Hematopoietic multipotent progenitor cell (in vitro differentiated cells): ENCODE data around the gene CDC14A. TPM values are rescaled to one million over a fixed set of nuclear protein-coding genes. Genes with fewer than 3 reads are reported as not detected.

Experiments
- DNase-seq, 3 donors: peaks; one replicate each; pipeline ENCODE4 v3.0.0-alpha.2; 2011 to 2015; ENCODE audit warnings: low read depth in 2 of 3, low spot score in 2 of 3
- total RNA-seq: library from RNA; depleted of rRNA; stranded (reverse); fragments of >200 nt; gene quantifications from one replicate; pipeline ENCODE4 v1.2.3, GENCODE V29; 2012

The CDC14A gene
- total RNA-seq, 1 donor, result 39.6 TPM

DNA sequence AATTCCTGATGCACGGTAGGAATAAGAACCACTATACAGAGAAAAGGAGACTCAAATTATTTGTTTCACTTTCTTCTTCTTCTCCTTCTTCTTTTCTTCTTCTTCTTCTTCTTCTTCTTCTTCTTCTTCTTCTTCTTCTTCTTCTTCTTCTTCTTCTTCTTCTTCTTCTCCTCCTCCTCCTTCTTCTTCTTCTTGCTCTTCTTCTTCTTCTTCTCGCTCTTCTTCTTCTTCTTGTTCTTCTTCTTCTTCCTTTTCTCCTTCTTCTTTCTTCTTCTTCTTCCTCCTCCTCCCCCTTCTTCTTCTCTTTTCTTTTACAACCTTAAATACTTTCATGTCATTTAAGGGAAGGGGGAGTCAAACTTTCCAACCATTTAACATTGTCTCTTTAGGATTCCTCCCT, 174.6 kb downstream of the CDC14A start:
- no peak for DNase-seq

DNA sequence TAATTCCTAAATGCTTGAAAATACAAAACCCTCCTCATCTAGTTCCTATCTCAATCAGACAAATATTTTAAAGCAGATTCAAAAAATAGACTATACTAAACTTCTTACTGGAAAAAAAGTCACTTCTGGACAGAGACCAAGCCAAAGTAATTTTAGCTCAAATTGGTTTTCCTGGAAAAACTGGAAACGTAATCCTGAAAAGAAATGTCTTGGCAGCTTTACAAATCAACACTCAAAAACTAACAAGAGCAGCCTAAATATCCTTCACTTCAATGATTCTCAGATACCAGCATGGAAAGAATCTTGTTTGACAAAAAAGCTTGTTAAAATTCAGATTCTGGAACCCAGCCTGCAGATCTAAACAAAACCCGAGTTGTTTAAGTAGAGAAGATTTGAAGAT, 176.6 kb downstream of the CDC14A start:
- no peak for DNase-seq

DNA sequence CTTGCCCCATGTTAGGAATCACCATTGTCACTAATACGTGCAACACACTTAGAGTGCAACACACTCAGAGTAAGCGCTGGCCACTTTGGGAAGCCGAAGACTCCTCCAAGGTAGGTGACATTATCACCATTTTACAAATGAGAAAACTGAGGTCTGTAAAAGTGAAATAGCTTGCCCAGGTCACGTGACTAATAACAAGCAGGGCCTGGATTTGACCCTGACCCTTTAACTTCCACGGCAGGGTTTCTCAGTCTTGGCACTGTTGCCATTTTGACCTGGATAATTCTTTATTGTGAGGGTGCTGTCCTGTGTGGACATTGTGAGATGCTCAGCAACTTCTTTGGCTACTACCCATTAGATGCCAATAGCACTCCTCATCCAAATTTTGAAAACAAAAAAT, 177.8 kb downstream of the CDC14A start:
- DNase-seq, result no peak

DNA sequence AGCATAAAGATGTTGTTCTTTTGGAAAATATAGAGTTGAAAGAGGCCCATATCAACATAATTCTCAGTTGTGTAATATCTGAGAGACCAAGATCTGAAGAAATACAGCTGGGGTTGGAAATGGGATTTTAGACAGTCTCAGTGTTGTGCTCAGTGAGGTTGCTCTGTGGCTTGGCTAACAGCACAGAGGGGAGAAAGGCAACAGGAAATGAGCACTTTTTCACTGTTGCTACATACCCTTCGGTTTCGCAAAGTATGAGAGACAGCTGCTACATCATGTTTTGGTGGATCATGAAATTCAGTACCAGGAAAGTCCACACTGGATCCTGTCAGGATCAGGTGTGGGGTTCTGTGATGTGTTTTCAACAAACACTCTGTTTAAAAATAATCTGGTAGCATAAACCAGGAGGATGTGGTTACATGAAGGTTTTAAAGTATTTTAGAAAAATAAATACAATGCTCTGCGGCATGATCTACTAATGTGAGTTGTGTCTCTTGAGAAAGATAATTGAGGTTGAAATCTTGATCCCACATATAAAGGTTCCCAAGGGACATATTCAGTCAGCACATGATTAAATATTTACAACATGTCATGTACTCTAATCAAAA, 178.7 kb downstream of the CDC14A start:
- DNase-seq, result peak in 1 of 3 donors; percentile 35

DNA sequence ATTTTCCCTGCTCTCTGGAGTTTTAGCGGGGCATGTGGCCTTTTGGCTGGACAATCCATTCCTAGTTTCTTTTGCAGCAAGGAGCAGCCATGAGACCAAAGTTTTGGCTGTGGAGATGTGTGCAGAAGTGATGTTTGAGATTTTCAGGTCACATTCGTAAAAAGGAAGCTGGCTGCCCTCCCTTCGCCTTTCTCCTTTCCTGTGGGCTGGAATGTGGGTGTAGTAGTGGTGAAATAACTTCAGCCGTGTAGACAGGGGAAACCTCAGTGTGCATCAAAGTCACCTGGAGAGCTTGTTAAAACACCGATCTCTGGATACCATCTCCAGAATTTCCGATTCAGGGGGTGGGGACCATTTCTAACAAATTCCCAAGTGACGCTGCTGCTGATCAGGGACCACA, 180.3 kb downstream of the CDC14A start:
- DNase-seq, result no peak

DNA sequence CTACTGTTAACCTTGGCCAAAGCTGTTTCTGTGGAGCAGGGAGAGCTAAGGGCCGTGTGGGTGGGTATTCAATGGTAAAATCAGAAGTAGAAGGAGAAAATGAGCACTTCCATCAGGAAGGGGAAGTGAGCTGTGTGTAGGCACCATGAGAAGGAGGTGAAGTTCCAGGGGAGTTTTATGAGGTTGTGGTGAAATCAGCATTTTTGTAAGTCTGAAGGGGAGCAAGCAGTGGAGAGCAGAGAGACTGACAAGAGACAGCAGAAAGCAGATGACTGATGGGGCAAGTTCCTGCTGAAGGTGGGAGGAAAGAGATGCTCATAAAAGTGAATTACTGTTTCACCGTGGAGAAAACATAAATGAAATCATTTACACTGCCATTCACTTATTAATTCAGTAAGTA, 183.0 kb downstream of the CDC14A start:
- DNase-seq, result no peak

DNA sequence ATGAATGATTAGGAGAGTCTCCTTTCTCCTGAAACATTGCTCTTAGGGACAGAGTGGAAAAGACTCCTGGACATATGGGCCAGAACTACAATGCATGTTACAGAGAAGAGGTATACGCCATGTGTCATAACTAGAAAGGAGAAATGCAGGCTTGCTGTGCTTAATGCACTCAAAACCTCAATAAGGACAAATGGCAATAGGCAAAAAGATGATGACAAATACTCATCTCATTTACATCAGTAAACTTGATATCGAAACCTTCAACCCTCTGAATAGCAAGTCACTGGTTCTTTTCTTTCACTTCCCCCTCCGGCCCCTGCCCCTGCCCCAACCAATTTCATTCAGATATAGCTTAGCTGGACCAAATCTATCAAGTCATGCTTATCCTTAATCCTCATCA, 183.7 kb downstream of the CDC14A start:
- no peak for DNase-seq

DNA sequence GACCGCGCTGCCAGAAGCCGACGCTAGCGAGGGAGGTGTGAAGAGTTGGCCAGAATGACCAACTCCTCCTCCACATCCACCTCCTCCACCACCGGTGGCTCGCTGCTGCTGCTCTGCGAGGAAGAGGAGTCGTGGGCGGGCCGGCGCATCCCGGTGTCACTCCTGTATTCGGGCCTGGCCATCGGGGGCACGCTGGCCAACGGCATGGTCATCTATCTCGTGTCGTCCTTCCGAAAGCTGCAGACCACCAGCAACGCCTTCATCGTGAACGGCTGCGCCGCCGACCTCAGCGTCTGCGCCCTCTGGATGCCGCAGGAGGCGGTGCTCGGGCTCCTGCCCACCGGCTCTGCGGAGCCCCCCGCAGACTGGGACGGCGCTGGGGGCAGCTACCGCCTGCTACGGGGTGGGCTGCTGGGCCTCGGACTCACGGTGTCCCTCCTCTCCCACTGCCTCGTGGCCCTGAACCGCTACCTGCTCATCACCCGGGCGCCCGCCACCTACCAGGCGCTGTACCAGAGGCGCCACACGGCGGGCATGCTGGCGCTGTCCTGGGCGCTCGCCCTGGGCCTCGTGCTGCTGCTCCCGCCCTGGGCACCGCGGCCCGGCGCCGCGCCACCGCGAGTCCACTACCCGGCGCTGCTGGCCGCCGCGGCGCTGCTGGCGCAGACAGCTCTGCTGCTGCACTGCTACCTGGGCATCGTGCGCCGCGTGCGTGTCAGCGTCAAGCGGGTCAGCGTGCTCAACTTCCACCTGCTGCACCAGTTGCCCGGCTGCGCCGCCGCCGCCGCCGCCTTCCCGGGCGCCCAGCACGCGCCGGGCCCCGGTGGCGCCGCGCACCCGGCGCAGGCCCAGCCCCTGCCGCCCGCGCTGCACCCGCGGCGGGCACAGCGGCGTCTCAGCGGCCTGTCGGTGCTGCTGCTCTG, 186.9 kb downstream of the CDC14A start:
- peak in 1 of 3 donors; percentile 34 for DNase-seq

DNA sequence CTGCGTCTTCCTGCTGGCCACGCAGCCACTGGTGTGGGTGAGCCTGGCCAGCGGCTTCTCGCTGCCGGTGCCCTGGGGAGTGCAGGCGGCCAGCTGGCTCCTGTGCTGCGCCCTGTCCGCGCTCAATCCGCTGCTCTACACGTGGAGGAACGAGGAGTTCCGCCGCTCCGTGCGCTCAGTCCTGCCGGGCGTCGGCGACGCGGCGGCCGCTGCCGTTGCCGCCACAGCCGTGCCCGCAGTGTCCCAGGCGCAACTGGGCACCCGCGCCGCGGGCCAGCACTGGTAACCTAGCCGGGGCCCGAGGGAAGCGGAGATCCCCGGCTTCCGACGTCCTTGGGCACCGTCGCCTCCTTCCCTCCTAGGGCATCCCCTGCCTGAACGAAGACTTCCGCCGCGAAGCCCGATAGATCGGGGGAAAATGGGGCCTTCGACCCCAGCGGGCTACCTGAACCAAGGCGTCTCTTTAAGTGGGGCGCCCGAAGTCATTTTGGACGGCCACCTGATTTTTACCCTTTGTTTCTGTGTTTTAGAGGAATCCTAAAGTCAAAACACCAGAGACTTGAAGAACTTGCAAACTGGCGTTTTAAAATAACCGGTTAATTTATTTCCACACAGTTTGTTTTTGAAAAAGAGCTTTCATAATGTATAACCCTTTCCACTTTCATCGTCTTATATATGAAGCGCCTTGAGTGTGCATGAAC, 187.7 kb downstream of the CDC14A start:
- DNase-seq, result peak in 1 of 3 donors; percentile 26

DNA sequence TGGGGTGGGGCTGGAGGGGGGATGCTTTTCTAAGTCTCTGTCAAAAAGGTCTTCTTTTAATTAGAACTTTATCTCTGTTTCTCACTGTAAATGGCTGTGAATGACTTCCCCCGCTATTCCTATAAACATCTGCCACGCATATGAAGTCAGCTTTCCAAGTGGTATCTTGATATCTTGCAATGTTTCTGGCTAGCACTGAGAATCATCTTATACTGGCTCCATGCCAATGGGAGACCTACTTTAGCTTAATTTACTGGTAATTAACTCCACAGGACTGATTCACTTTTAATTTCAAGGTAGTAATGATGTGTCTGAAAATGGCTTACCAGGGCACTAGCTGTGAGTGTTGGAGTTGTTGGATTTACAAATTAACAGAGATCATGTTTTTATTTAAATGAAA, 190.0 kb downstream of the CDC14A start:
- no peak for DNase-seq

DNA sequence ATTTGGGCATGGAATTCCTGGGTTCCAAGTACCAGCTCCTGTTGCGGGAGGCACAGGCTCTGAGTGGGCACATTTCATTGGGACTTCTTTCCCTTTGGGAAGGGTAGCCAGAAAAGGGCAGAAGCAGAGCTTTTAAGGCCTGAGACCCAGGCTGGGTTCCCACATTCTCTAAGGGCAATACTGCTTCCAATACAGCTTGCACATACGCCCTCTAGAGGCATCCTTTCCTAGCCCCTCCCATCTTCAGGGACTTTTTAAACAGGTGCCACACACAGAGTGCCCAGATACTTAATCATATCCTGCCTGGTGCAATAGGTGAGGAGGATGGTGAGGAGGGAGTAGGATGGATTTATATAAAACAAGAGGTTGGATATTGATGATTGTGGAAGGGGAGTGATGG, 191.3 kb downstream of the CDC14A start:
- DNase-seq, result peak in 1 of 3 donors; percentile 45

DNA sequence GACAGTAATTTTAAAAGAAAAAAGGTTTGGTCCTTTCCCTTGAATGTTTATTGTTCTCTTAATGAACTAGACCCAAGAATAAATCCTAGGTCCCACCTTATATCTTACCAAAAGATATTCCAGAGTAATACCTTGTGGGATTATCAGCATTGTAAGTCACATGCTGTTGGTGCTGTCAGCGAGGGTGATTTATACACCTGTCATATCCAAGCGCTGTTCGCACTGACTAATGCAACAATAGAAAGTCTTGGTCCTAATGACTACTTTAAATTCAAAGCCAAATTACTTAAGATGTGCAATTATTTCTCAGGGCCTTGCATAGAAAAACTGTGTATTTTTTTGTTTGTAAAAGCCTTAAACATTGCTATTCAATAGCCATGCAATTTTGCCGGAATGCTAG, 192.5 kb downstream of the CDC14A start:
- no peak for DNase-seq

DNA sequence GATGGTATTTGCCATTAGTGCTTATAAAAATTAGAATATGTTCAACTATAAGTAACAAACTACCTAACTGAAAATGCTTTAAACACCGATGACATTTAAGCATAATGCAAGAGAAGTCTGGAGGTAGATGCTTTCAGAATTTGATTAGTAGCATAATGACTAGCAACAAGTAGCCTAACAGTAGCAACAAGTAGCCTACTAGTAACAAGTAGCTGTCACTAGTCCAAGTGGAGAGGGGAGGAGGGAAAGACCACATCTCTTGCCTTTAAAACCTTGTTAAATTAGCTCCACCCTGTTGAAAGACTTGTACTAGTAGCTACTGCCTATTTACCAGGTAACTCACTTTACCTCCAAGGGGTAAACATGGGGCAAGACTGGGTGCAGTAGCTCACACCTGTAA, 193.5 kb downstream of the CDC14A start:
- no peak for DNase-seq

DNA sequence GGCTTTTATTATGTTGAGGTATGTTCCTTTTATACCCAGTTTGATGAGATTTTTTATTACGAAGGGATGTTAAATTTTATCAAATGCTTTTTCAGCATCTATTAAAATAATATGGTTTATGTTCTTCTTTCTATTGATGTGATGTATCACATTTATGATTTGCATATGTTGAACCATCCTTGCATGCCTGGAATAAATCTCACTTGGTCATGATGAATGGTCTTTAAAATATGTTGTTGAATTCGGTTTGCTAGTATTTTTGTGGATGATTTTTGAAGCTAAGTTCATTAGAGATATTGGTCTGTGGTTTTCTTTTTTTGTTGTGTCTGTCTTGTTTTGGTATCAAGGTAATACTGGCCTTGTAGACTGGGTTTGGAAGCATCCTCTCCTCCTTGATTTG, 199.7 kb downstream of the CDC14A start:
- DNase-seq, result peak in 1 of 3 donors; percentile 29

DNA sequence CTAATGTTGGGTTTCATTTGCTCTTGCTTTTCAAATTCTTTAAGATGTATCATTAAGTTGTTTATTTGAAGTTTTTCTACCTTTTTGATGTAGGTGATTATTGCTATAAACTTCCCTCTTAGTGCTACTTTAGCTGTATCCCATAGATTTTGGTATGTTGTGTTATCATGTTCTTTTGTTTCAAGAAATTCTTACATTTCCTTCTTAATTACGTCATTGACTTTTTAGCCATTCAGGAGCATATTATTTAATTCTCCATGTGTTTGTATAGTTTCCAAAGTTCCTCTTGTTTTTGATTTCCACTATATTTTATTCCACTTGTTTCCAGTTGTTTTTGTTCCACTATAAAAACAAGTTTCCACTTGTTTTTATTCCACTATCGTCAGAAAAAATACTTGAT, 200.6 kb downstream of the CDC14A start:
- no peak for DNase-seq

DNA sequence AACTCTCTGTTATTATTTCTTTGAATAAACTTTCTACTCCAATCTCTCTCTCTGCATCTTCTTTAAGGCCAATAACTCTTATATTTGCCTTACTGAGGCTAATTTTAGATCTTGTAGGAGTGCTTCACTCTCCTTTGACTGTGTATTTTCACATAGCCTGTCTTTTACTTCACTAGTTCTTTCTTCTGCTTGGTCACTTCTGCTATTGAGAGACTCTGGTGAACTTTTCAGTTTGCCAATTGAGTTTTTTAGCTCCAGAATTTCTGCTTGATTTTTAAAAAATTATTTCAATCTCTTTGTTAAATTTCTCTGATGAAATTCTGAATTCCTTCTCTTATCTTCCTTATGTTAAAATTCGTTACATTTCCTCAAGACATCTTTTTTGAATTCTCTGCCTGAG, 203.9 kb downstream of the CDC14A start:
- DNase-seq, result no peak

DNA sequence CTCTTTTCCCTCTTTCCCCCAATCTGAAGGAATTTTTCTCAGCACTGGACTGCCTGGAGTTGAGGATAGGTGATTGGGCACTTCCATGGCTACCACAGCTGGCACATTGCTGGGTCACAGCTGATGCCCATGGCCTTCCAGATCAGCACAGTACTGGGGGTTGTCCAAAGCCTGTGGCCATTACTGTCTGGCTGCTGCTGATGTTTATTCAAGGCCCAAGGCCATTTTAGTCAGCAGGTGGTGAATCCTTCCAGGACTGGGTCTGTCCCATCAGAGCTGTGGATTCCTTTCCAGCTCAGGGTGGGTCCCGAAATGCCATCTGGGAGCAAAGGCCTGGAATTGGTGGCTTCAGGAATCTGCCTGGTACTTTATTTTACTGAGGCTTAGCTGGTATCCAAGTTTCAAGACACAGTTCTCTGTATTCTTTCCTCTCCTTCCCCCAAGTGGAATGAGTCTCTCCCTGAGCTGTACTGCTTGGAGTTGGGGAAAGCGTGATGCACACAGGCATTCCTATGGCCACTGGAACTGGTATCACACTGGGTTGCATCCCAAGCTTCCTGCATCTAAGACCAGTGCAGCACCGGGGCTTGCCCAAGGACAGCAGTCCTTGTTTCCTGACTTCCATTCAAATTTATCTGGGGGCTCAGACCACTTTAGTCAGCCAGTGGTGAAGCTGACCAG, 204.8 kb downstream of the CDC14A start:
- DNase-seq, result no peak

DNA sequence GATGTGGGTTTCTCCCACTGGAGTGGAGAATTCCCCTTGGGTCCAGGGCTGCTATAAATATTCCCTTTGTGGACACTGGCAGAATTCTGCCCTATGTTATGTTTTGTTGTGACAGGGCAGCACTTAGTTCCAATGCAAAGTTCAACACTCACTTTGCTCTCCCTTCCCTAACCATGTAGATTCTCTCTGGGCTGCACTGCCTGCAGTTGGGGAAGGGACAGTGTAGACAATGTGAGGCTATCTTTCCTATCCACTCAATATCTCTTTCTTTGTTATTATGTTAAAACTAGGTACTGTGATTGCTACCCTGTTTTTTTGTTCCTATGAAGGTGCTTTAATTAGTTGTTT, 205.3 kb downstream of the CDC14A start:
- DNase-seq, result no peak

DNA sequence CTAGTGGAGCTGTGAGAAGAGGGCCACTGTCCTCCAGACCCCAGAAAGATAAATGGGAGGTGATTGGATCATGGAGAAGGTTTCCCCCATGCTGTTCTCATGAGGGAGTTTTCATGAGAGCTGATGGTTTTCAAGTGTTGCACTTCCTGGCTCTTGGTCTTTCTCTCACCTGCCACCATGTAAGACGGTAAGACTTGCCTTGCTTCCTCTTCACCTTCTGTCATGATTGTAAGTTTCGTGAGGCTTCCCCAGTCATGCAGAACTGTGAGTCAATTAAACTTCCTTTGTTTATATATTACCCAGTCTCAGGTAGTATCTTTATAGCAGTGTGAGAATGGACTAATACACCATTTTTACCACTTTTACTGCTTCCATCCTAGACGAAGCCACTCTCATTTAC, 213.2 kb downstream of the CDC14A start:
- DNase-seq, result no peak

DNA sequence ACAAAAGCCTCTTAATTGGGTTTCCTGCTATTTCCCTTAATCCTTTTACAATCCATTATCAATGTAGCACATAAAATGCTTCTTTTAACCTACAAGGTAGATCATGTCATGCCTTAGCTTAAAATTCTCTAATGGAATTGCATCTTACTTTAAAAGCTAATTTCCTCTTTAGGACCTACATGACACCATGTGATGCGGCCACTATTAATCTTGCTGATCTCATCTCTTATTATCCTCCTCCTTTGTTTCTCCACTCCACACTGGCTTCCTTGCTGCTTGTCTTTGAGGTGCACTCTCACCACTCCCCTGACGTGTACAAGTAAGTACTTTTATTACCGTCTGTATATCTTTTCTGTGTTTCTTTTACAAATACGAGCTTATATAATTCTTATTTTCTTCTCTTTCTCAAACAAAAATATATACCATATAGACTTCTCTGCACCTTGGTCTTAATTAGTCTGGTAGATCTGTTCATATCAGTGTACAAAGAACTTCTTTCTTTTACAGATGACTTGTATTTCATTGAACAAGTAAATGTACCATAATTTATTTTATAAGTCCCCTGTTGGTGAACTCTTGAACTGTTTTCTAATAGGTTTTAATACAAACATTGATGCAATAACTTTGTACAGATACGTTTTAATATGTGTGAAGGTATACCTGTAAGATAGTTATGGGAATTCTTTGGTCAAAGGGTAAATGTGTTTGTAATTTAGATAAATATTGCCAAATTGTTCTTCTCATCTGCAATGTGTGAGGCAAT, 213.8 kb downstream of the CDC14A start:
- DNase-seq, result no peak
